K562 (cell line): ENCODE measurements around the gene MED22. TPM values are rescaled to one million over a fixed set of nuclear protein-coding genes. Genes with fewer than 3 reads are reported as not detected.
A peak's percentile ranks its signal among the peaks of the same experiment; 100 is the strongest.

Experiments used
- GABPB2 ChIP-seq: fragments of 250-450 bp; sonication (Bioruptor Pico); conservative IDR thresholded peaks from 2 replicates; pipeline ENCODE4 v1.5.1; 2021; ENCODE audit warnings: mild to moderate bottlenecking
- NFIX ChIP-seq: fragments of 250-450 bp; sonication (Bioruptor Pico); IDR thresholded peaks from 2 replicates; pipeline ENCODE4 v1.4.0; 2020; ENCODE audit warnings: low read depth, mild to moderate bottlenecking, moderate library complexity
- STAT5A ChIP-seq: IDR thresholded peaks from 2 replicates; pipeline ENCODE4 v1.6.1; 2012; ENCODE audit warnings: low read length, inconsistent platforms, borderline replicate concordance
- ZNF143 ChIP-seq: sonication (generic); formaldehyde crosslinking; IDR thresholded peaks from 2 replicates; pipeline ENCODE4 v1.9.0; 2022; ENCODE audit warnings: mild to moderate bottlenecking, missing genetic modification reagents
- ZNF589 ChIP-seq: fragments of 200-800 bp; sonication (Bioruptor generic); IDR thresholded peaks from 2 replicates; pipeline ENCODE4 v1.6.1; 2016; ENCODE audit warnings: low read depth, missing genetic modification characterization, missing compliant biosample characterization
- ZNF780A ChIP-seq: fragments of 250-450 bp; sonication (Bioruptor Pico); IDR thresholded peaks from 2 replicates; pipeline ENCODE4 v1.5.0; 2021; ENCODE audit warnings: mild to moderate bottlenecking
- polyA plus RNA-seq, 8 experiments: library from polyadenylated mRNA; depleted of rRNA in 4 of 8; stranded (reverse) in 5 of 8; unstranded in 3 of 8; fragments of >200 nt; fragmentation: Nextera tagmentation in 2 of 8; fragmentation: Illumina TruSeq in 1 of 8; extraction: Ambion mirVana in 2 of 8; extraction: Trizol in 1 of 8; gene quantifications; 2 replicates each; pipeline versions ENCODE4 v1.2.1 to v1.2.3, GENCODE V29; 2011 to 2014; ENCODE audit warnings: inconsistent platforms in 1 of 8, missing spikeins in 1 of 8
- total RNA-seq, 7 experiments: library from RNA; depleted of rRNA in 6 of 7; stranded (reverse); fragments of >200 nt in 6 of 7; fragmentation: Illumina TruSeq in 2 of 7; extraction: Trizol in 2 of 7; gene quantifications; 2 replicates each; pipeline versions ENCODE4 v1.2.1 to v1.2.3, GENCODE V29; 2011 to 2021; ENCODE audit warnings: low replicate concordance in 1 of 7
- TF ChIP-seq, protein P1 (sequence below): fragments of 450-650 bp; IDR thresholded peaks from 2 replicates; pipeline ENCODE4 v1.6.1; 2018; ENCODE audit not compliant: partially characterized antibody
- TF ChIP-seq, protein P2 (sequence below): IDR thresholded peaks from 2 replicates; pipeline ENCODE4 v1.6.1; 2012; ENCODE audit warnings: low read depth, low read length, improper control_type of control experiment, borderline replicate concordance
- TF ChIP-seq, protein P3 (sequence below): IDR thresholded peaks from 2 replicates; pipeline ENCODE4 v1.6.1; 2014; ENCODE audit warnings: antibody characterized with exemption
- TF ChIP-seq, protein P4 (sequence below): fragments of 250-450 bp; sonication (Bioruptor Pico); IDR thresholded peaks from 2 replicates; pipeline ENCODE4 v1.5.1; 2021; ENCODE audit warnings: mild to moderate bottlenecking
- TF ChIP-seq, protein P5 (sequence below): fragments of 250-450 bp; sonication (Bioruptor Pico); IDR thresholded peaks from 2 replicates; pipeline ENCODE4 v1.8.0; 2021; ENCODE audit warnings: borderline replicate concordance, mild to moderate bottlenecking, moderate library complexity; ENCODE audit not compliant: poor library complexity, severe bottlenecking
- TF ChIP-seq, protein P6 (sequence below): fragments of 450-650 bp; formaldehyde crosslinking; IDR thresholded peaks from 2 replicates; pipeline ENCODE4 v1.4.0; 2022; ENCODE audit warnings: missing genetic modification characterization
- TF ChIP-seq, protein P7 (sequence below): fragments of 250-450 bp; sonication (Bioruptor Pico); IDR thresholded peaks from 2 replicates; pipeline ENCODE4 v1.4.0; 2020

The MED22 gene
- total and polyA plus RNA-seq, 9 of the 15 experiments (the other 6 are each of a cell fraction or from before 2014, with no cell fraction given) = 0.73 to 35.6 (median 22.3) TPM

DNA sequence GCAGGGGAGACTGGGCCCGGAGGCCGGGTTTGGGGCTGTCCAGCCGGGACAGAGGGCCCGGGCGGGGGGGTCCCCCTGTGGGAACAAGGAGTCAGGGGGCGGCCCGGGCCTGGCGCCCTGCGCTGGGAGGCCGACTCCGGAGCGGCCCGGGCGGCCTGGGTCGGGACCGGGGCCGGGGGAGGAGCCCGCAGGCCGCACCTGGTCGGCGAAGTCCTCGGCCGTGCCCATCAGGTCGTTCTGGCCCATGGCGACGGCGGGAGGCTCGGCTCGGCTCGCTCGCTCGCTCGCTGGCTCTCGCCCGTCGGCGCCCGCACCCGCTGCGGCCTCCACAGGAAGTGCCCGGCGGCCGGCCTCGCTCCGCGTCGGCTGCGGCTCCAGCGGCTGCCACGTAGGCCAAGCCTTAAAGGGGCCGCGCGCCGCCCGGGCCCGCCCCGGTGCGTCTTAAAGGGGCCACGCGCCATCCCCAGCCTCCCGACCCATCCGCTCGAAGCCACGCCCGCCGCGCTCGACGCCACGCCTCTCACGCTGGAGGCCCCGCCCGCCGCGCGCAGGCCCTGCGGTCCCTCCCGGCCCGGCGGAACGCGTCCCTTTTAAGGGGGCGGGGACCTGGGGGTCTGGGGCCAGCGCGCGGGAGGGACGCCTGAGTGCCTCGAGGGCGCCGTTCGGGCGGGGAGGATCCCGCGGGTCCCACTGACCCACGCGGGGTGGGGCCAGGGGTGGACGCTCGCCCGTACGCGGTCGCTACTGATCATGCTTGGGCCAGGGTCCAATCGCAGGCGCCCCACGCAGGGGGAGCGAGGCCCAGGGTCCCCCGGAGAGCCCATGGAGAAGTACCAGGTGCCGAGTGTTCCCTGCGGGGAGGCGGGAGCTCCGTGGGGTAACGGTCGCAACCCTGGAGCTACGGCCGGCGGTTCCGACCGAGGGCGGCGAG lies 28.1 kb upstream of the MED22 start, which contains the start of the genes STKLD1 and SURF4 (continued):
- TF ChIP-seq ZNF589 (CRISPR knock-in tag) (no peak), GABPB2 (CRISPR knock-in tag) (no peak), STAT5A (no peak), ZNF780A (CRISPR knock-in tag) (no peak), ZNF143 (CRISPR knock-in tag) (0 out of 2 replicates have a peak, but pooled peaks have one; percentile 2), NFIX (CRISPR knock-in tag) (no peak)
- TF ChIP-seq, protein P1, sequence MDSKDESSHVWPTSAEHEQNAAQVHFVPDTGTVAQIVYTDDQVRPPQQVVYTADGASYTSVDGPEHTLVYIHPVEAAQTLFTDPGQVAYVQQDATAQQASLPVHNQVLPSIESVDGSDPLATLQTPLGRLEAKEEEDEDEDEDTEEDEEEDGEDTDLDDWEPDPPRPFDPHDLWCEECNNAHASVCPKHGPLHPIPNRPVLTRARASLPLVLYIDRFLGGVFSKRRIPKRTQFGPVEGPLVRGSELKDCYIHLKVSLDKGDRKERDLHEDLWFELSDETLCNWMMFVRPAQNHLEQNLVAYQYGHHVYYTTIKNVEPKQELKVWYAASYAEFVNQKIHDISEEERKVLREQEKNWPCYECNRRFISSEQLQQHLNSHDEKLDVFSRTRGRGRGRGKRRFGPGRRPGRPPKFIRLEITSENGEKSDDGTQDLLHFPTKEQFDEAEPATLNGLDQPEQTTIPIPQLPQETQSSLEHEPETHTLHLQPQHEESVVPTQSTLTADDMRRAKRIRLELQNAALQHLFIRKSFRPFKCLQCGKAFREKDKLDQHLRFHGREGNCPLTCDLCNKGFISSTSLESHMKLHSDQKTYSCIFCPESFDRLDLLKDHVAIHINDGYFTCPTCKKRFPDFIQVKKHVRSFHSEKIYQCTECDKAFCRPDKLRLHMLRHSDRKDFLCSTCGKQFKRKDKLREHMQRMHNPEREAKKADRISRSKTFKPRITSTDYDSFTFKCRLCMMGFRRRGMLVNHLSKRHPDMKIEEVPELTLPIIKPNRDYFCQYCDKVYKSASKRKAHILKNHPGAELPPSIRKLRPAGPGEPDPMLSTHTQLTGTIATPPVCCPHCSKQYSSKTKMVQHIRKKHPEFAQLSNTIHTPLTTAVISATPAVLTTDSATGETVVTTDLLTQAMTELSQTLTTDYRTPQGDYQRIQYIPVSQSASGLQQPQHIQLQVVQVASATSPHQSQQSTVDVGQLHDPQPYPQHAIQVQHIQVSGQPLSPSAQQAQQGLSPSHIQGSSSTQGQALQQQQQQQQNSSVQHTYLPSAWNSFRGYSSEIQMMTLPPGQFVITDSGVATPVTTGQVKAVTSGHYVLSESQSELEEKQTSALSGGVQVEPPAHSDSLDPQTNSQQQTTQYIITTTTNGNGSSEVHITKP = peak; percentile 26
- TF ChIP-seq, protein P2, sequence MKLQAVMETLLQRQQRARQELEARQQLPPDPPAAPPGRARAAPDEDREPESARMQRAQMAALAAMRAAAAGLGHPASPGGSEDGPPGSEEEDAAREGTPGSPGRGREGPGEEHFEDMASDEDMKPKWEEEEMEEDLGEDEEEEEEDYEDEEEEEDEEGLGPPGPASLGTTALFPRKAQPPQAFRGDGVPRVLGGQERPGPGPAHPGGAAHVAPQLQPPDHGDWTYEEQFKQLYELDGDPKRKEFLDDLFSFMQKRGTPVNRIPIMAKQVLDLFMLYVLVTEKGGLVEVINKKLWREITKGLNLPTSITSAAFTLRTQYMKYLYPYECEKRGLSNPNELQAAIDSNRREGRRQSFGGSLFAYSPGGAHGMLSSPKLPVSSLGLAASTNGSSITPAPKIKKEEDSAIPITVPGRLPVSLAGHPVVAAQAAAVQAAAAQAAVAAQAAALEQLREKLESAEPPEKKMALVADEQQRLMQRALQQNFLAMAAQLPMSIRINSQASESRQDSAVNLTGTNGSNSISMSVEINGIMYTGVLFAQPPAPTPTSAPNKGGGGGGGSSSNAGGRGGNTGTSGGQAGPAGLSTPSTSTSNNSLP = no peak
- TF ChIP-seq, protein P3, sequence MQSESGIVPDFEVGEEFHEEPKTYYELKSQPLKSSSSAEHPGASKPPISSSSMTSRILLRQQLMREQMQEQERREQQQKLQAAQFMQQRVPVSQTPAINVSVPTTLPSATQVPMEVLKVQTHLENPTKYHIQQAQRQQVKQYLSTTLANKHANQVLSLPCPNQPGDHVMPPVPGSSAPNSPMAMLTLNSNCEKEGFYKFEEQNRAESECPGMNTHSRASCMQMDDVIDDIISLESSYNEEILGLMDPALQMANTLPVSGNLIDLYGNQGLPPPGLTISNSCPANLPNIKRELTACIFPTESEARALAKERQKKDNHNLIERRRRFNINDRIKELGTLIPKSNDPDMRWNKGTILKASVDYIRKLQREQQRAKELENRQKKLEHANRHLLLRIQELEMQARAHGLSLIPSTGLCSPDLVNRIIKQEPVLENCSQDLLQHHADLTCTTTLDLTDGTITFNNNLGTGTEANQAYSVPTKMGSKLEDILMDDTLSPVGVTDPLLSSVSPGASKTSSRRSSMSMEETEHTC = no peak; the same call in 1 of the 2 replicates
- TF ChIP-seq, protein P4, sequence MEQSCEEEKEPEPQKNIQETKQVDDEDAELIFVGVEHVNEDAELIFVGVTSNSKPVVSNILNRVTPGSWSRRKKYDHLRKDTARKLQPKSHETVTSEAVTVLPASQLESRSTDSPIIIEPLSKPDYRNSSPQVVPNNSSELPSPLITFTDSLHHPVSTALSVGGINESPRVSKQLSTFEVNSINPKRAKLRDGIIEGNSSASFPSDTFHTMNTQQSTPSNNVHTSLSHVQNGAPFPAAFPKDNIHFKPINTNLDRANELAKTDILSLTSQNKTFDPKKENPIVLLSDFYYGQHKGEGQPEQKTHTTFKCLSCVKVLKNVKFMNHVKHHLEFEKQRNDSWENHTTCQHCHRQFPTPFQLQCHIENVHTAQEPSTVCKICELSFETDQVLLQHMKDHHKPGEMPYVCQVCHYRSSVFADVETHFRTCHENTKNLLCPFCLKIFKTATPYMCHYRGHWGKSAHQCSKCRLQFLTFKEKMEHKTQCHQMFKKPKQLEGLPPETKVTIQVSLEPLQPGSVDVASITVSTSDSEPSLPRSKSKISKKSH (CRISPR knock-in tag) = no peak
- TF ChIP-seq, protein P5, sequence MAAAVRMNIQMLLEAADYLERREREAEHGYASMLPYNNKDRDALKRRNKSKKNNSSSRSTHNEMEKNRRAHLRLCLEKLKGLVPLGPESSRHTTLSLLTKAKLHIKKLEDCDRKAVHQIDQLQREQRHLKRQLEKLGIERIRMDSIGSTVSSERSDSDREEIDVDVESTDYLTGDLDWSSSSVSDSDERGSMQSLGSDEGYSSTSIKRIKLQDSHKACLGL (CRISPR knock-in tag) = no peak
- TF ChIP-seq, protein P6, sequence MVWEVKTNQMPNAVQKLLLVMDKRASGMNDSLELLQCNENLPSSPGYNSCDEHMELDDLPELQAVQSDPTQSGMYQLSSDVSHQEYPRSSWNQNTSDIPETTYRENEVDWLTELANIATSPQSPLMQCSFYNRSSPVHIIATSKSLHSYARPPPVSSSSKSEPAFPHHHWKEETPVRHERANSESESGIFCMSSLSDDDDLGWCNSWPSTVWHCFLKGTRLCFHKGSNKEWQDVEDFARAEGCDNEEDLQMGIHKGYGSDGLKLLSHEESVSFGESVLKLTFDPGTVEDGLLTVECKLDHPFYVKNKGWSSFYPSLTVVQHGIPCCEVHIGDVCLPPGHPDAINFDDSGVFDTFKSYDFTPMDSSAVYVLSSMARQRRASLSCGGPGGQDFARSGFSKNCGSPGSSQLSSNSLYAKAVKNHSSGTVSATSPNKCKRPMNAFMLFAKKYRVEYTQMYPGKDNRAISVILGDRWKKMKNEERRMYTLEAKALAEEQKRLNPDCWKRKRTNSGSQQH (CRISPR knock-in tag) = no peak
- TF ChIP-seq, protein P7, sequence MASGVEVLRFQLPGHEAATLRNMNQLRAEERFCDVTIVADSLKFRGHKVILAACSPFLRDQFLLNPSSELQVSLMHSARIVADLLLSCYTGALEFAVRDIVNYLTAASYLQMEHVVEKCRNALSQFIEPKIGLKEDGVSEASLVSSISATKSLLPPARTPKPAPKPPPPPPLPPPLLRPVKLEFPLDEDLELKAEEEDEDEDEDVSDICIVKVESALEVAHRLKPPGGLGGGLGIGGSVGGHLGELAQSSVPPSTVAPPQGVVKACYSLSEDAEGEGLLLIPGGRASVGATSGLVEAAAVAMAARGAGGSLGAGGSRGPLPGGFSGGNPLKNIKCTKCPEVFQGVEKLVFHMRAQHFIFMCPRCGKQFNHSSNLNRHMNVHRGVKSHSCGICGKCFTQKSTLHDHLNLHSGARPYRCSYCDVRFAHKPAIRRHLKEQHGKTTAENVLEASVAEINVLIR = peak; percentile 51; the same call in 1 of the 2 replicates
